GM12801 (cell line): ENCODE results near the gene MYL6.

Experiments used
- TF ChIP-seq, protein P1 (sequence below): IDR thresholded peaks from one replicate; pipeline ENCODE4 v1.5.1; 2011; ENCODE audit warnings: control low read depth; ENCODE audit not compliant: insufficient read length; ENCODE audit errors: extremely low read depth

Gene MYL6

DNA sequence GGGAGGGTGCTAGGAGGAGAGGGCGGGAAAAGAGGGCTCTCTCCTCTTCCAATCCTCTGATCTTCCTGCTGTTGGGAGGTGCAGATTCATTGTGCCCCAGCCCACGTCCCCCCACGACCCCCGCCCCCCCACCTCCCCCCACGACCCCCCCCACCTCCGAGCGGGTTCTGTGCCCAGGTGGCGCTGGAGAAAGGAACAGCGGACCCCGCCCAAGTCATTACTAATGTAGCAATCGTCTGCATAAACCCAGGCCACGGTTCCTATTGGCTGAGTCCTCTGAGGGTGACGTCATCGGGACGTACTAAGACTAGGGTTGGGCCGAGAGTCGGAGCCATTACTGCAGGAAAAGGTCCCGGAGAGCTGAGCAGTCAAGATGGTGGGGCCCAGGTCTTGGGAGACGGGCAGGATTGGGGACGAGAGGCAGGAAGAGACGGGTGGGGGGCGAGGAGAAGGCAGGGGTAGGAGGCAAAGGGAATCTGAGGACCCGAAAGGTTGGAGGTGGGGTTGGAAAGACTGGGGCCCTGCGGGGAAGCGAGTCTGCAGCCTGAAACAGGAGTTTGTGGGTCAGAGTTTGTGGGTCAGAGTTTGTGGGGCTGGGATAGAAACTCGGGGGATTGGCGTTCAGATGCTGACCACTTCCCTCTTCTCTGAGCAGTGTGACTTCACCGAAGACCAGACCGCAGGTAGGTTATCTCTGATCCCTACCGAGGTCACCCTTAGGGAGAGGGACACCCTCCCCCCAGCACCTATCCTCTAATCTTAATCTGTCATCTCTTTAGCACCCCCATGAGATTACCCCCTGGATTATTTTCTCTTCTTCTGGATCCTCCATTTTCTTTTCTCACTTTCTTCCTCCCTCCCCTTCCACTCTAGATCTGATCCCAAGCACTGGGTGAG lies at the start of gene MYL6:
Gene MYL6 (plus strand): TSS at position 331 of the 897 bp plus-strand sequence. CDS start 43 bp downstream, at position 374.
- TF ChIP-seq, protein P1, sequence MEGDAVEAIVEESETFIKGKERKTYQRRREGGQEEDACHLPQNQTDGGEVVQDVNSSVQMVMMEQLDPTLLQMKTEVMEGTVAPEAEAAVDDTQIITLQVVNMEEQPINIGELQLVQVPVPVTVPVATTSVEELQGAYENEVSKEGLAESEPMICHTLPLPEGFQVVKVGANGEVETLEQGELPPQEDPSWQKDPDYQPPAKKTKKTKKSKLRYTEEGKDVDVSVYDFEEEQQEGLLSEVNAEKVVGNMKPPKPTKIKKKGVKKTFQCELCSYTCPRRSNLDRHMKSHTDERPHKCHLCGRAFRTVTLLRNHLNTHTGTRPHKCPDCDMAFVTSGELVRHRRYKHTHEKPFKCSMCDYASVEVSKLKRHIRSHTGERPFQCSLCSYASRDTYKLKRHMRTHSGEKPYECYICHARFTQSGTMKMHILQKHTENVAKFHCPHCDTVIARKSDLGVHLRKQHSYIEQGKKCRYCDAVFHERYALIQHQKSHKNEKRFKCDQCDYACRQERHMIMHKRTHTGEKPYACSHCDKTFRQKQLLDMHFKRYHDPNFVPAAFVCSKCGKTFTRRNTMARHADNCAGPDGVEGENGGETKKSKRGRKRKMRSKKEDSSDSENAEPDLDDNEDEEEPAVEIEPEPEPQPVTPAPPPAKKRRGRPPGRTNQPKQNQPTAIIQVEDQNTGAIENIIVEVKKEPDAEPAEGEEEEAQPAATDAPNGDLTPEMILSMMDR, result no peak

DNA sequence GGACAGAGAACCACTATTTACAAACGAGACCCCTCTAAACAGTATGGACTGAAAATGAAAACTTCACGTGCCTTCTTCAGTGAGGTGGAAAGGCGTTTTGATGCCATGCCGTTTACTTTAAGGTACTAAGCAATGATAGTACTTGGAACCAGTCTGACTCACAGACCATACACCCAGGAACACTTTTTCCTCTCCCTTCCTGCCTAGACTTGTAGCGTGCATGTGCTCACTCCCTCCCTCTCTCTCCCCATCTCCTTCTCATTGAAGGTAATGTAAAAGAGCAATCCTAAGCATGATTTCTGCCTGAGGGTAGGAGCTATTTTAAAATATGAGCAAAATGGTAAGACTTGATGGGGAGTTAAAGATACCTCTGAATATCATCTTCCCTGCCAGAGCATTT lies 47.6 kb upstream of the MYL6 start:
- TF ChIP-seq, protein P1, result no peak

DNA sequence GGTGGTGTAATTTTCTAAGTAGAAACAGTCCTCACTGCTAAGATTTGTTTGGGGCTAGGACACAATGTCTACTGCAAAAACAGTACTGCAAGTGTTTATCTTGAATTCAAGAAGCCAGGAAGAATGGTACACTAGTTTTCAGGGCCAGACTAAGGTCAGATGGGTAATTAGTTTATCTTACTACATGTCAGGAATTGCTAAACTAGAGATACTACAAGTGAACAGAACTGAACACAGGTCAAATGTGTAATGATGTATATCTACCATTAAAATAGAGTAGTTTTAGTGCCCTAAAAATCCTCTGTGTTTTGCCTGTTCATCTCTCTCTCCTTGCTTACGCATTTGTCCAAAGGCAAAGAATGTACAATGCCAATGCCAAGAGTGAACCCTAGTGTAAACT lies 44.1 kb upstream of the MYL6 start:
- TF ChIP-seq, protein P1, result no peak

DNA sequence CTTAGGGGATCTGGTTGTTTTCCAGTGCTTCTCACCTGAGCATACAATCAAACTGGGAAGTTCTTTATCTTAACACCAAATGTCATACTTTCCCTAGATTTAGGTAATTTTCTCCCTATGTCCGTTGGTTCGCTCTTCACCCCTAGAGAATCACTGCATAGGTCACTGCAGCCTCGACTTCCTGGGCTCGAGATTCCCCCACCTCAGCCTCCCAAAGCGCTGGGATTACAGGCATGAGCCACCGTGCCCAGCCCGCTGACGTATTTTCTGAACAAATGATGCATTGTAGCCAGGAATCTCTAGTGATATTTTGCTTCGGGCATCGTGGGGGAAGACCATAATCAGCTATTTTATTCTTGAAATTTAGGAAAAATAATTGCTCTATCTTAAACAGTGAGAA lies 42.8 kb upstream of the MYL6 start:
- TF ChIP-seq, protein P1, result no peak

DNA sequence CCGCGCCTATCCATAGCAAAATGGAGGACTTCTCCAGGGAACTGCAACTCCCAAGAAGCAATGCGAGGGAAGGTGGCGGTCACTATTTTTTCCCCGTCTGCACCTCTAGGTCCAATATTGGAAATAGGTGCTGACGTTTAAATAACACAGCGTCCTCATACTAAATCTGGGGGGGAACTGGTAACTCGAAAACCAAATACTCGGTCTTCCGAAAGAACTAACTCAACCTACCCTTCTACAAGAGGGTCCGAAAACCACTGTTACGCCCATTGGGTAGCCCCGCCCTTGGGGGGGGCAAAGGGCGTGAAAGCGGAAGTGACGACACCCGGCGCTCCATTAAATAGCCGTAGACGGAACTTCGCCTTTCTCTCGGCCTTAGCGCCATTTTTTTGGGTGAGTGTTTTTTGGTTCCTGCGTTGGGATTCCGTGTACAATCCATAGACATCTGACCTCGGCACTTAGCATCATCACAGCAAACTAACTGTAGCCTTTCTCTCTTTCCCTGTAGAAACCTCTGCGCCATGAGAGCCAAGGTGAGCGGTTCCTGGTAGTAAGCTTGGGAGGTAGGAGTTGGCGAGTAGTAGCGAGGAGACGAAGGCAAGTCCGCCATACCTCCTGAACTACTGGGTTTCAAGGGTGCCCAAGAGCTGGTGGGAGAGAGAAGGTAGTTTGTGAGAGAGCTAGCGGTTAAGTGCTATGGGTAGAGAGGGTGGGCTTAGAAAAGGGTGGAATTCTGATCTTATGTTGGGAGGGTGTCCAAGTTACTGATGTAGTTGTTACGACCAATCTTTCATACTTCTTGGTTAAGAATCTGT lies 41.7 kb upstream of the MYL6 start, which contains the start of gene RPL41:
Gene RPL41 (plus strand): TSS at position 367 of the 815 bp plus-strand sequence.
- TF ChIP-seq, protein P1, result no peak

DNA sequence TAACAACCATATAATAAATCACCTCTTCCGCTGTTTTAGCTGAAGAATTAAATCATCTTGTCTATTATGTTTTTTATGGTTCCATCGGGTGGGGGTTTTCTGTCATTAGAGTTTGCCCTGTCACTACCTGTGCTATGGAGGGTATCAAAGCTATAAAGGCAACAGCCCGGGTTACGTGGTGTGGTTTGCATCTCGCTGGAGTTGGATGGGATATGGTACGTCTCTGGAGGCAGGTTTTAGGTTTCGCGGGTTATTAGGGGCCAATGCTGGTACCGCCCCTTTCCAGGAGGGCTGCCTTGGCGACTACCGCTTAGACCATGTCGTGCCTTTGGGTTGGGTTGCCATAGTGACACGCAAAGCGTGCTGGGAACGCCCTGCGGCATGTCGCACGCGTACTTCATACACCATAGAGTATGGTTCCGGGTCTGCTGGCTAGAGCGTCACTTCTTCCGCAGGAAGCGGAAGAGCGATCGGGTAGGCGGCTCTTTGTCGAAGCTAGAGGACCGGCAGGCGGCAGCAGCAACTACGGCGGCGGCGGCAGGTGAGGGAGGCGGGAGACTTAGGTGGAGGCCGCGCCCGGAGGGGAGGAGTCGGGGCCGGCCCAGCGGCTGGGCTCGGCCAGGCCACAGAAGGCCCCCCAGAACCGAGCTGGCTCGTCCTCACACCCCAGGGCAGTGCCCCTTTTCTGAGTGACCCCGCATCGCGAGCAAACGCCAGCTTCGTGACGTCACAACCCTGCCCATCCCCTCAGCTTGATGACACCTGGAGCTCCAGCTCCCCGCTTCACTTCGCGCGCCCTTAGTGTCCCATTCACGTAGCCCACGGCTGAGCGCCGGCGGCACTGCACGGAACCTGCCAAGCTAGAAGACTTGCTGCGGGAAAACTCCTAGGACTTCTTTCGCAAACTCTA lies 40.1 kb upstream of the MYL6 start, which contains the start of gene ZC3H10:
Gene ZC3H10 (plus strand): TSS at position 489 of the 910 bp plus-strand sequence. CDS start 2,297 bp downstream, outside the sequence.
- TF ChIP-seq, protein P1, result no peak
